Forelimb muscle (tissue), 1 donor: Measurements from ENCODE around the gene SNRPD3. TPM values are rescaled to one million over a fixed set of nuclear protein-coding genes. Genes with fewer than 3 reads are reported as not detected.
"Not testable (repeated sequence)": the region's sequence is repeated elsewhere in the genome, so short reads cannot be mapped to it uniquely, and the experiment has no call there.

Experiments used
- DNase-seq: peaks from one replicate; pipeline ENCODE4 v3.0.0-alpha.2; 2013; ENCODE audit warnings: low read depth
- polyA plus RNA-seq: library from polyadenylated mRNA; unstranded; fragments of 120-200 nt; gene quantifications from one replicate; pipeline ENCODE4 v1.2.1, GENCODE V29; 2013; ENCODE audit not compliant: insufficient read length

Gene SNRPD3
- polyA plus RNA-seq, 1 donor: 94.5 TPM

- DNase-seq: no peak
These were observed 23.7 kb upstream of the SNRPD3 start for GRCh38 chr22:24532075-24532474.

- no peak for DNase-seq
These were observed 20.5 kb upstream of the SNRPD3 start for GRCh38 chr22:24535348-24535747.

GRCh38 chr22:24536089-24536488 is 19.7 kb upstream of the SNRPD3 start:
- no peak for DNase-seq

DNA sequence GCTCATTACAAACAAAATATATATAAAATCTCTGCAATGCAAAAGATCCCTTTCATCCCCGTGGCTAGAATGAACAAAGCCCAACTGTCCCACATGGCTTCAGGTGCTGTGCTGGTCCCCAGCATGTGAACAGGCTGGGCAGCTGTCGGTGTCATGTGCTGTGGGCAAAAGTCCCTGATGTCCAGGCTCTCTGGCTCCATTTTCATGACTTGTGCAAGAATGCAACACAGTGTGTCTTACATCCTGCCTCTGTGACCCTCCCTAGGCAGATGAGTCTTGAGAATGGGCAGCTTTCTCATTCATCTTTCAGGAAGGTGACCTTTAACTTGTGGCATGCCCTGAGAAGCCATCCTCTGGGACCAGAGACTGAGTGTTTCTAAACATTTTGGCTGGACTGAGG is 15.3 kb upstream of the SNRPD3 start:
- no peak for DNase-seq

GRCh38 chr22:24541681-24542515 is 13.9 kb upstream of the SNRPD3 start:
- no peak for DNase-seq

DNA sequence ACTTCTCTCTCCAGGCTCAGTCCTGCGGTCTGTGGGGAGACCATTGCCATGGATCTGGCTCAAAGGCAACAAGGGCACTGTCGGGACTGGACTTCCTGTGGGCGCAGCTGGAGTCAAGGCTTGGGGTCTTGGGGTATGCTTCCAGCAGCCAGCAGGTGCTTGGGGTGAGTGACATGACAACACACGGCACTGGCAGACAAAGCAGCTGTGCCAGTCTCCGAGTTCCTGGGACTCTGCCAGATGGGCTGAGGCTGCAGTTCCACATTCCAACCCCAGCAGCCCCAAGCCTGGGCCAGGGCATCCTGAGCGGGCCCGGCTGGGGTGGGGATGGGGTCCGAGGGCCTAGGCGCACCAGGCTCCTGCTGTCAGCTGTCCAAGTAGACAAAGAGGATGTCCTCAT is 13.2 kb upstream of the SNRPD3 start:
- DNase-seq: no peak

GRCh38 chr22:24543185-24543601 is 12.6 kb upstream of the SNRPD3 start:
- DNase-seq: no peak

GRCh38 chr22:24543679-24544243 is 12.0 kb upstream of the SNRPD3 start:
- no peak for DNase-seq

GRCh38 chr22:24548812-24549211 is 7.0 kb upstream of the SNRPD3 start:
- DNase-seq: no peak

DNA sequence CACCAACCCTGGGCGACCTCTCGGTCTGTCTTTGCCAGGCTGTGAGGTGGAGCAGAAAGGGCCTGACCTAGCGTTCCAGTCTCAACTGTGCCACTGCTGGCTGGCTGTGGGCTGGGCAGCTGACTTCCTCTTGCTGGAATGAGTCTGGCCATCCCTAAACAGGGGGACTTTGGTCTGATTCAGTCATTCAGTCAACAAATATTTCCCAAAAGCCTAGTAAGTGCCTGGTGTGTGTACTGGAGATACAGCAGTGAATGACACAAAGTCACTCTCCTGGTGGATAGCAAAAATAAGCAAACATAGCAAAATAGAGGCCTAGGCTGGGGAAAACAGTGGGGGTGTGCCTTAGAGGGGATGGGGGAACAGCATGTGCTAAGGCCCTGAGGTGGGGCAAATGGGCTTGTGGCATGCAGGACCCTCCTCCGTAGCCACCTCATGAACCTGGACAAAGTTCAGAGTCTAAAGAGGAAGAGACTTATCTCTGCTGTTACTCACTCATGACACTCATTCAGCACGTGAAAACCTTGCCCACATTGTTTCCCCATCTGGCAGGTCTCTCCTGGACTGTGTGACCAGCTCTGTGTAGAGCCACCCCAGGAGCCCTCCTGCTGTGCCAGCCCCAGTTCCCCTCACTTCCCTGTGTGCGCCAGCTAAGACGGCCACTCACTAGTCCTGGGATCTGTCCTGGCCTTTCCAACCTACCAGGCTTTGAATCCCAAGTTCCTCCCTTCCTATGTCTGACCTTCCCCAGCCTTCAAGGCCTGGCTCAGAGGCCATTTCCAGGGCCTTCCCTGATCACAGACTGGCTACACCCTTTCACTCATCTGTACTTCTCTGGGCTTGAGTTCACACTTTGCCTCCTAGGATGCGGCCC is 5.5 kb upstream of the SNRPD3 start:
- DNase-seq: no peak

GRCh38 chr22:24550902-24551435 is 4.8 kb upstream of the SNRPD3 start:
- DNase-seq: no peak

GRCh38 chr22:24552503-24553286 is 3.1 kb upstream of the SNRPD3 start:
- not testable (repeated sequence) for DNase-seq

GRCh38 chr22:24553597-24554312 is 2.0 kb upstream of the SNRPD3 start:
- no peak for DNase-seq

DNA sequence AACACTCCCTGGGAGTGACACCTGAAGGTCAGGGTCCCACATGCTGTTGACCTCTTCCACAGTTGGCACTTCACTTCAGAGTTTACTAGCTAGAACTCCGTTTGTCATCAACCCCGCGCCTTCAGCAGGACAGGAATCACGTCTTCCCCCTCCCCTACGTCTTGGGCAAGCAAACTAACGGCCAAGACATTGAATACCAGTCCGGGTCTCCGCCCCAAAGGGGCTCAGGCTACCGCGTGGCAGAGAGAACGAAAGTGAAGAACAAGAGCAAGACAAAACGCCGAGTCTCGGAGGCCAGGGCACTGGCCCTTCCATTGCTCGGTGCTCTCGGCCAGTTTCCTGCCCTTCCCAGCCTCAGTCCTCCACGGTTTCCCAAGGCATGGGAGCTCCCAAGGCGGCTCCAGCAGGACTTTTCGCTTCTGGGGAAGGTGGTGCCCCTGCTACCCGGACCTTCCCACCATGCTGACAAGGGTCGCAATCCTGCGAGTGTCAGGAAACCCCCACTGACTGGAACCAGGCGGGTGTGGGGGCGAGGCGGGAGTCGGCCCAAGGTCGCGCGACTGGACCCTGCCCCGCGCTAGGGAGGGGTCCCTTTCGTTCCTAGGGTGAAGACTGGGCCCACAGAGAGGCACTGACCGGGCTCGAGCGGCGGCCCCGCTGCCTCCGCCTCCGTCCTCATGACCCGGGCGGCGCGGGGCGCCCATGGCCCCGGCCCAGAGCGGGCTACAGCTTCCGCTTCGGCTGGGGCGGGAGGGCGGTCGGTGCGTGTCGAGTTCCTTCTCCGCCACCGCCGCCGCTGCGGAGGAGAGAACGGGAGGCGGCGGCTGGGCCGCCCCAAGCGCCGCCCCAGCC is 1.3 kb upstream of the SNRPD3 start, which contains the start of gene GUCD1:
Gene GUCD1 (minus strand): TSS at position 826 of the 852 bp plus-strand sequence. CDS start 147 bp downstream, at position 679.
- no peak for DNase-seq

DNA sequence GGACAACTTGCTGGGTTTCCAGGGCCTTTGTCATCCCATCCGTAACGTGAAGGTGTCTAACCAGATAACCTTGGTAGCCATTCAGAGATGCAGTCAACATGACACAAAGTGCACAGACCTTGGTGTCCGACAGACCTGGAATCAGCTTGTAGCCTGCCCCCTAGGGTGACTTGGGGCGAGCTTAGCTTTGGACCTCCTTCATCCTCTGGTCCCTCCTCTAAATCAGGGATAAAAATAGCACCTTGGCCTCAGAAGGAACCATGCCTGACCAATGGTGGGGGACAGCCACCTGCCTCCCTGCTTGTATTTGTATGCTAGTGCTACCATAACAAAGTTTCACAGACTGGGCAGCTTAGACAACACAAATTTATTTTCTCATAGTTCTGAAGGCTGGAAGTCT is 3.7 kb downstream of the SNRPD3 start:
- no peak for DNase-seq

- no peak for DNase-seq
These were observed 7.4 kb downstream of the SNRPD3 start for GRCh38 chr22:24563246-24563645.

- DNase-seq: no peak
These were observed 8.7 kb downstream of the SNRPD3 start for GRCh38 chr22:24564376-24565058.

- DNase-seq: no peak
These were observed 9.3 kb downstream of the SNRPD3 start for GRCh38 chr22:24565077-24565476.
